Stomach (tissue), 9 donors: Measurements from ENCODE around the gene RPAP3. TPM values are rescaled to one million over a fixed set of nuclear protein-coding genes. Genes with fewer than 3 reads are reported as not detected.

ENCODE experiments used
- DNase-seq, 2 donors: peaks; one replicate each; pipeline versions ENCODE4 v3.0.0 to v3.0.0-alpha.2; 2013 to 2019
- H3K27ac ChIP-seq, 5 donors: fragments of 200-600 bp in 4 of 5; sonication (generic) in 4 of 5; one replicate each; pipeline ENCODE4 v1.5.1; 2013 to 2019; ENCODE audit warnings: mild to moderate bottlenecking in 1 of 5, moderate library complexity in 1 of 5
- H3K27me3 ChIP-seq, 3 donors: fragments of 200-600 bp; sonication (generic); one replicate each; pipeline ENCODE4 v1.5.1; 2017 to 2019; ENCODE audit warnings: mixed run types in 1 of 3
- H3K36me3 ChIP-seq, 4 donors: fragments of 200-600 bp; sonication (generic); 1 replicate in 3 of 4; 2 replicates in 1 of 4; pipeline ENCODE4 v1.5.1; 2016 to 2019
- H3K4me1 ChIP-seq, 4 donors: fragments of 200-600 bp; sonication (generic); one replicate each; pipeline ENCODE4 v1.5.1; 2016 to 2019
- H3K4me3 ChIP-seq, 4 donors: fragments of 200-600 bp; sonication (generic) in 3 of 4; one replicate each; pipeline ENCODE4 v1.5.1; 2016 to 2019; ENCODE audit warnings: mild to moderate bottlenecking in 1 of 4
- H3K9me3 ChIP-seq, 4 donors: fragments of 200-600 bp; sonication (generic); one replicate each; pipeline ENCODE4 v1.5.1; 2016 to 2019
- EP300 ChIP-seq: sonication (generic); formaldehyde crosslinking; IDR thresholded peaks from one replicate; pipeline ENCODE4 v1.6.1; 2017; ENCODE audit warnings: antibody characterized with exemption
- POLR2A ChIP-seq, 4 donors: fragments of 450-650 bp; IDR thresholded peaks; one replicate each; pipeline ENCODE4 v1.6.1; 2016; ENCODE audit warnings: antibody characterized with exemption in 4 of 4, control low read depth in 2 of 4, mild to moderate bottlenecking in 1 of 4, moderate library complexity in 1 of 4
- POLR2AphosphoS5 ChIP-seq, 3 donors: sonication (generic); formaldehyde crosslinking; IDR thresholded peaks; one replicate each; pipeline ENCODE4 v1.6.1; 2016; ENCODE audit warnings: antibody characterized with exemption in 3 of 3
- intact Hi-C: fragments of 100-400 bp; cut with DNase I; formaldehyde crosslinking; loops from one replicate; pipeline ENCODE4 v1.15.1; 2023; ENCODE audit warnings: low total_unique reads
- polyA plus RNA-seq, 3 donors: library from polyadenylated mRNA; stranded (reverse); fragments of 200-250 nt; gene quantifications; one replicate each; pipeline ENCODE4 v1.2.3, GENCODE V29; 2013
- total RNA-seq, 5 donors: library from RNA; depleted of rRNA; stranded (reverse); fragments of >200 nt; gene quantifications; one replicate each; pipeline versions ENCODE4 v1.1.0 to v1.2.3, GENCODE V29; 2014 to 2016
- TF ChIP-seq, protein P1 (sequence below), 7 experiments: fragments of 450-650 bp in 4 of 7; fragments of 200-600 bp in 3 of 7; sonication (generic) in 3 of 7; IDR thresholded peaks; one replicate each; pipeline ENCODE4 v1.5.1; 2016 to 2019; ENCODE audit warnings: antibody characterized with exemption in 7 of 7, control low read depth in 2 of 7, mild to moderate bottlenecking in 1 of 7
- donor health status: healthy with polysubstance abuse.
- donor health status: Bipolar disorder and iron deficiency.
- donor health status: healthy.

Gene RPAP3
- total and polyA plus RNA-seq, 8 donors, result 3.5 to 47.4 (median 11.5) TPM

DNA sequence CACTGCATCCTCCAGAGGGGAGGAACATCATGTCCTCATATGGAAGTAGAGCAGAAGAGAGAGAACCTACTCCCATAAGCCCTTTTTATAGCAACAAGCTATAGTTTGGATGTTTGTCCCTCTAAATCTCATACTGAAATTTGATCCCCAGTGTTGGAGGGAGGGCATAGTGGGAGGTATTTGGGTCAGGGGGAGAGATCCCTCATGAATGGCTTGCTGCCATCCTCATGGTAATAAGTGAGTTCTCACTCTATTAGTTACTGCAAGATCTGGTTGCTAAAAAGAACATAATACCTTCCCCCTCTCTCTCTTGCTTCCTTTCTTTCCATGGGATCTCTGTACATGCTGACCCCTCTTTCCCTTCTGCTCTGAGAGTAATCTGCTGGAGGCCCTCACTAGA lies 93.9 kb downstream of the RPAP3 start:
- peaks cover 0 to 31% (median 20%) of the 10 kb centered on the region in 4 donors for H3K9me3 ChIP-seq
- no peaks in the 10 kb centered on the region for H3K27me3 ChIP-seq
- intact Hi-C loops, result no loop called here
- no peak overlapping the region for H3K4me3 ChIP-seq
- TF ChIP-seq EP300 (no peak), POLR2A (IDR thresholded peaks at IDR 0.05) (no peak), POLR2AphosphoS5 (IDR thresholded peaks at IDR 0.05) (no peak)
- TF ChIP-seq, protein P1, sequence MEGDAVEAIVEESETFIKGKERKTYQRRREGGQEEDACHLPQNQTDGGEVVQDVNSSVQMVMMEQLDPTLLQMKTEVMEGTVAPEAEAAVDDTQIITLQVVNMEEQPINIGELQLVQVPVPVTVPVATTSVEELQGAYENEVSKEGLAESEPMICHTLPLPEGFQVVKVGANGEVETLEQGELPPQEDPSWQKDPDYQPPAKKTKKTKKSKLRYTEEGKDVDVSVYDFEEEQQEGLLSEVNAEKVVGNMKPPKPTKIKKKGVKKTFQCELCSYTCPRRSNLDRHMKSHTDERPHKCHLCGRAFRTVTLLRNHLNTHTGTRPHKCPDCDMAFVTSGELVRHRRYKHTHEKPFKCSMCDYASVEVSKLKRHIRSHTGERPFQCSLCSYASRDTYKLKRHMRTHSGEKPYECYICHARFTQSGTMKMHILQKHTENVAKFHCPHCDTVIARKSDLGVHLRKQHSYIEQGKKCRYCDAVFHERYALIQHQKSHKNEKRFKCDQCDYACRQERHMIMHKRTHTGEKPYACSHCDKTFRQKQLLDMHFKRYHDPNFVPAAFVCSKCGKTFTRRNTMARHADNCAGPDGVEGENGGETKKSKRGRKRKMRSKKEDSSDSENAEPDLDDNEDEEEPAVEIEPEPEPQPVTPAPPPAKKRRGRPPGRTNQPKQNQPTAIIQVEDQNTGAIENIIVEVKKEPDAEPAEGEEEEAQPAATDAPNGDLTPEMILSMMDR (IDR thresholded peaks at IDR 0.05), result no peak
- H3K4me1 ChIP-seq, result no peaks in the 10 kb centered on the region
- no peak for DNase-seq
- H3K27ac ChIP-seq, result no peak overlapping the region
- H3K36me3 ChIP-seq, result no peaks in the 10 kb centered on the region

Other genes with a start within 250 kb of the RPAP3 start
- 1 to 10 TPM in 1 of 5 donors, not detected in 4; 1.8 TPM for gene ENDOU, start 19.5 kb upstream of the RPAP3 start, total RNA-seq
- gene ENDOU, start 19.5 kb upstream of the RPAP3 start, polyA plus RNA-seq, result 1 to 10 TPM in 1 of 3 donors, not detected in 2; 7.6 TPM
- 100 to 1,000 TPM in 1 of 5 donors, 10 to 100 TPM in 4; 15.9 to 114 (median 25.0) TPM for gene RAPGEF3, start 52.9 kb upstream of the RPAP3 start, total RNA-seq
- 10 to 100 TPM; 21.2 to 33.1 (median 22.9) TPM for gene RAPGEF3, start 52.9 kb upstream of the RPAP3 start, polyA plus RNA-seq
- gene SLC48A1, start 67.2 kb upstream of the RPAP3 start, total RNA-seq, result 10 to 100 TPM in 3 of 5 donors, 1 to 10 TPM in 2; 2.3 to 29.0 (median 18.1) TPM
- 10 to 100 TPM in 1 of 3 donors, 1 to 10 TPM in 2; 6.3 to 18.2 (median 9.4) TPM for gene SLC48A1, start 67.2 kb upstream of the RPAP3 start, polyA plus RNA-seq
- 100 to 1,000 TPM in 2 of 5 donors, 10 to 100 TPM in 3; 32.1 to 313 (median 66.5) TPM for gene HDAC7, start 113.9 kb upstream of the RPAP3 start, total RNA-seq
- gene HDAC7, start 113.9 kb upstream of the RPAP3 start, polyA plus RNA-seq, result 10 to 100 TPM; 22.8 to 30.7 (median 28.6) TPM
- gene VDR, start 199.0 kb upstream of the RPAP3 start, total RNA-seq, result 10 to 100 TPM in 2 of 5 donors, 1 to 10 TPM in 3; 2.8 to 22.3 (median 8.8) TPM
- 1 to 10 TPM; 4.0 to 4.9 (median 4.5) TPM for gene VDR, start 199.0 kb upstream of the RPAP3 start, polyA plus RNA-seq